PC-3 (cell line): ENCODE results near the gene ZNF74. TPM values are rescaled to one million over a fixed set of nuclear protein-coding genes. Genes with fewer than 3 reads are reported as not detected.

ENCODE experiments used
- ATAC-seq: fragments of 200-7000 bp; cut with Tn5 transposase; 2 replicates; pipeline ENCODE4 v1.9.1; 2020; ENCODE audit warnings: mild to moderate bottlenecking, moderate library complexity
- BruUV-seq: library from RNA; stranded (reverse); fragments of 400-500 nt; replicated peaks from 2 replicates; lab custom pipeline; 2021; lab: Mats Ljungman, UMichigan
- CTCF ChIA-PET: fragments of 300-600 bp; sonication (Branson Sonifier 250); formaldehyde crosslinking; loops from one replicate; lab custom pipeline; 2022; ENCODE audit warnings: antibody characterized with exemption; lab: Charles Lee
- POLR2A ChIA-PET: fragments of 300-600 bp; sonication (Branson Sonifier 250); formaldehyde crosslinking; loops from one replicate; lab custom pipeline; 2022; ENCODE audit warnings: antibody characterized with exemption; ENCODE audit not compliant: unreplicated experiment; lab: Charles Lee
- DNase-seq: peaks from one replicate; pipeline ENCODE4 v3.0.0-alpha.2; 2015
- H2AFZ ChIP-seq: fragments of 300-600 bp; sonication (generic); 2 replicates; pipeline ENCODE4 v1.6.0; 2016; ENCODE audit warnings: antibody characterized with exemption, low read length
- H3F3A ChIP-seq: fragments of 300-600 bp; sonication (generic); one replicate; pipeline ENCODE4 v1.6.0; 2017; ENCODE audit warnings: antibody characterized with exemption, low read length, control low read depth, mild to moderate bottlenecking; ENCODE audit not compliant: unreplicated experiment
- H3K27ac ChIP-seq: fragments of 300-600 bp; sonication (generic); 2 replicates; pipeline ENCODE4 v1.5.1; 2016; ENCODE audit warnings: mild to moderate bottlenecking, low read length
- H3K27me3 ChIP-seq: fragments of 300-600 bp; sonication (generic); 2 replicates; pipeline ENCODE4 v1.6.1; 2016; ENCODE audit warnings: low read length, mixed read lengths
- H3K36me3 ChIP-seq: fragments of 300-600 bp; sonication (generic); 2 replicates; pipeline ENCODE4 v1.6.1; 2016; ENCODE audit warnings: low read depth, mixed run types, low read length, mixed read lengths
- H3K4me1 ChIP-seq: fragments of 300-600 bp; sonication (generic); 2 replicates; pipeline ENCODE4 v1.5.1; 2016; ENCODE audit warnings: low read length; ENCODE audit not compliant: insufficient read depth
- H3K4me2 ChIP-seq: fragments of 300-600 bp; sonication (generic); 2 replicates; pipeline ENCODE4 v1.6.0; 2016; ENCODE audit warnings: low read length
- H3K4me3 ChIP-seq: fragments of 300-600 bp; sonication (generic); 2 replicates; pipeline ENCODE4 v1.5.1; 2016; ENCODE audit warnings: mild to moderate bottlenecking, low read length, mixed read lengths
- H3K79me2 ChIP-seq: fragments of 300-600 bp; sonication (generic); 2 replicates; pipeline ENCODE4 v1.6.1; 2017; ENCODE audit warnings: low read length, mixed read lengths
- H3K9ac ChIP-seq: fragments of 300-600 bp; sonication (generic); 2 replicates; pipeline ENCODE4 v1.6.0; 2016; ENCODE audit warnings: mild to moderate bottlenecking, low read length
- H3K9me2 ChIP-seq: fragments of 300-600 bp; sonication (generic); replicated peaks from 2 replicates; pipeline ENCODE4 v1.6.1; 2016; ENCODE audit warnings: mixed run types, low read length, mixed read lengths
- H3K9me3 ChIP-seq: fragments of 300-600 bp; sonication (generic); 2 replicates; pipeline ENCODE4 v1.6.1; 2016; ENCODE audit warnings: low read length, mixed read lengths
- H4K20me1 ChIP-seq: fragments of 300-600 bp; sonication (generic); 2 replicates; pipeline ENCODE4 v1.6.1; 2016; ENCODE audit warnings: low read length, mixed read lengths
- EZH2 ChIP-seq: fragments of 300-600 bp; sonication (generic); IDR thresholded peaks from one replicate; pipeline ENCODE4 v1.6.1; 2017; ENCODE audit warnings: antibody characterized with exemption, mild to moderate bottlenecking, low read length; ENCODE audit not compliant: unreplicated experiment
- EZH2phosphoT487 ChIP-seq: fragments of 300-600 bp; sonication (generic); IDR thresholded peaks from 2 replicates; pipeline ENCODE4 v1.6.1; 2018; ENCODE audit warnings: mild to moderate bottlenecking, antibody characterized with exemption, low read length, borderline replicate concordance
- intact Hi-C: fragments of 100-400 bp; cut with micrococcal nuclease; formaldehyde crosslinking; loops from 2 replicates; pipeline ENCODE4 v1.9.0; 2023
- total RNA-seq: library from RNA; depleted of rRNA; stranded (reverse); fragments of >200 nt; gene quantifications from 2 replicates; pipeline ENCODE4 v1.2.3, GENCODE V29; 2014
- TF ChIP-seq, protein P1 (sequence below): fragments of 300-600 bp; sonication (generic); conservative IDR thresholded peaks from 2 replicates; pipeline ENCODE4 v1.5.1; 2017; ENCODE audit warnings: antibody characterized with exemption, low read depth, mild to moderate bottlenecking, low read length

The ZNF74 gene
- total RNA-seq, 1 experiment from 2014 or later = 11.1 TPM

DNA sequence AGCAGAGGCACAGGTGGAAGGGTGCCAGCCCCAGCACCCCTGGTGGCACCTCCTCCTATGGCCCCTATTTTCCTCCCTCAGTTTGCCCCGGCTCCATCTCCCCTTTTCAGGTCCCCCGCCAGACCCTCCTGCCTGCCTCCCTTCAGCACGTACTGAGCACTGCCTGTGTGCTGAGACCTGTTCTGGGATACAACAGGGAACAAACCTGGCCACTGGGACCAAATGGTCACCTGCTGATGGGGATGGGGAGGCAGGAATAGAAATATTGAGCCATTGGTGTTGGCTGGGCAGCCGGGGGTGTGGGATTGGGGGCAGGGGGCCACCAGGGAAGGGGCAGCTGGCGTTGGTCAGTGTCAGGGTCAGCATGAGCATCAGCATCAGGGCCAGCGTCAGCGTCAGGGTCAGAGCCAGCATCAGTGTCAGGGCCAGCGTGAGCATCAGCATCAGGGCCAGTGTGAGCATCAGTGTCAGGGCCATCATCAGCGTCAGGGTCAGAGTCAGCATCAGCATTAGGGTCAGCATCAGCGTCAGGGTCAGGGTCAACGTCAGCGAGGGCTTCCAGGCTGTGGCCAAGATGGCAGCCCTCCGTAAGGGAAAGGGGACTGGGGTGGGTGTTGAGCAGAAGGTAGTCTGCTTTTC, 7.5 kb downstream of the ZNF74 start:
- Histone ChIP-seq H3K27me3 (no peaks in the 10 kb centered on the region), H3K4me3 (no peak overlapping the region), H2AFZ (no peak overlapping the region), H3K27ac (no peak overlapping the region), H3K9me3 (no peaks in the 10 kb centered on the region), H3K79me2 (peaks cover 20% of the 10 kb centered on the region; the same call in 1 of the 2 replicates), H3K36me3 (no peaks in the 10 kb centered on the region), H3K9me2 (no peaks in the 10 kb centered on the region), H3F3A (no peaks in the 10 kb centered on the region), H3K4me1 (no peaks in the 10 kb centered on the region), H4K20me1 (no peaks in the 10 kb centered on the region), H3K4me2 (no peak overlapping the region), H3K9ac (no peak overlapping the region)
- CTCF ChIA-PET = no interaction called here
- DNase-seq = no peak
- POLR2A ChIA-PET = no interaction called here
- TF ChIP-seq, protein P1, sequence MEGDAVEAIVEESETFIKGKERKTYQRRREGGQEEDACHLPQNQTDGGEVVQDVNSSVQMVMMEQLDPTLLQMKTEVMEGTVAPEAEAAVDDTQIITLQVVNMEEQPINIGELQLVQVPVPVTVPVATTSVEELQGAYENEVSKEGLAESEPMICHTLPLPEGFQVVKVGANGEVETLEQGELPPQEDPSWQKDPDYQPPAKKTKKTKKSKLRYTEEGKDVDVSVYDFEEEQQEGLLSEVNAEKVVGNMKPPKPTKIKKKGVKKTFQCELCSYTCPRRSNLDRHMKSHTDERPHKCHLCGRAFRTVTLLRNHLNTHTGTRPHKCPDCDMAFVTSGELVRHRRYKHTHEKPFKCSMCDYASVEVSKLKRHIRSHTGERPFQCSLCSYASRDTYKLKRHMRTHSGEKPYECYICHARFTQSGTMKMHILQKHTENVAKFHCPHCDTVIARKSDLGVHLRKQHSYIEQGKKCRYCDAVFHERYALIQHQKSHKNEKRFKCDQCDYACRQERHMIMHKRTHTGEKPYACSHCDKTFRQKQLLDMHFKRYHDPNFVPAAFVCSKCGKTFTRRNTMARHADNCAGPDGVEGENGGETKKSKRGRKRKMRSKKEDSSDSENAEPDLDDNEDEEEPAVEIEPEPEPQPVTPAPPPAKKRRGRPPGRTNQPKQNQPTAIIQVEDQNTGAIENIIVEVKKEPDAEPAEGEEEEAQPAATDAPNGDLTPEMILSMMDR = no peak
- TF ChIP-seq EZH2phosphoT487 = no peak
- no peak for TF ChIP-seq EZH2
- BruUV-seq = no TSS peak
- ATAC-seq = no peak
- intact Hi-C loops = no loop called here

DNA sequence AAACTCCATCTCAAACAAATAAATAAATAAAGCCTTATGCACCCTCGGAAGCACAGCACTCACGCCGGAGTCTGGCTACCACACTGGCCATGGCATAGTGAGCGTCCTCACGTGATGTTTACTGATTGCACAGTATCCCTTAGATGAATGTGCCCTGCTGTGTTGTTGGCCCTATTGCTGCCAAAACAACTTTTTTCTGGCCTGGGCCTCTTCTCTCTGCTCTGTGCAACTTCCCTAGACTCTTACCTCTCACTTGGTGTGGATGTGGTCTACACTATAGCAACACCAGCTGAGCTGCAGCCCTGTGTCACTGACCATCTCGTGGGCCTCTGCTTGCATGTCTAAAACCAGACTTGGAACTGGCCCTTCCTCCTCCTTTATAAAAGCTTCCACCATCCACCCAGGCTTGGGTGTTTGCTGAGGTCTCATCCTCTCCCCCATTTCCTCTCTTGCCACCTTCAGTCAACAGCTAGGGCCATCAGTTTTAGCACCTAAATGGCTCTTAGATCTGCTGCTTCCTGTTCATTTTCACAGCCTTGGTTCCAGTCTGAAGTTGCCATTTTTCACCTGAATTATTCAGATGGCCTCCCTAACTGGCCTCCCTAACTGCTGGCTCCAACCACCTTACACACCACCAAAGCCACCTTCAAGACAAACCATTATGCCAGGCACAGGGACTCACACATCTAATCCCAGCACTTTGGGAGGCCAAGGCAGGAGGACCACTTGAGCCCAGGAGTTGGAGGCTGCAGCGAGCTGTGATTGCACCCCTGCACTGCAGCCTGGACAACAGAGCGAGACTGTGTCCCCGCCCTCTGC, 9.2 kb downstream of the ZNF74 start:
- TF ChIP-seq EZH2phosphoT487 = no peak
- TF ChIP-seq EZH2 = no peak
- TF ChIP-seq, protein P1 = no peak
- intact Hi-C loops = no loop called here
- H2AFZ ChIP-seq = no peak overlapping the region
- no TSS peak for BruUV-seq
- no peaks in the 10 kb centered on the region for H3K4me1 ChIP-seq
- H4K20me1 ChIP-seq = no peaks in the 10 kb centered on the region
- H3K4me3 ChIP-seq = no peak overlapping the region
- peaks cover 8% of the 10 kb centered on the region; the same call in 1 of the 2 replicates for H3K79me2 ChIP-seq
- CTCF ChIA-PET = no interaction called here
- H3K27me3 ChIP-seq = no peaks in the 10 kb centered on the region
- no peaks in the 10 kb centered on the region for H3K9me2 ChIP-seq
- H3K9ac ChIP-seq = no peak overlapping the region
- ATAC-seq (no peak), DNase-seq (no peak)
- no peak overlapping the region for H3K4me2 ChIP-seq
- H3F3A ChIP-seq = no peaks in the 10 kb centered on the region
- H3K27ac ChIP-seq = no peak overlapping the region
- no peaks in the 10 kb centered on the region for H3K36me3 ChIP-seq
- no peaks in the 10 kb centered on the region for H3K9me3 ChIP-seq
- POLR2A ChIA-PET = no interaction called here

DNA sequence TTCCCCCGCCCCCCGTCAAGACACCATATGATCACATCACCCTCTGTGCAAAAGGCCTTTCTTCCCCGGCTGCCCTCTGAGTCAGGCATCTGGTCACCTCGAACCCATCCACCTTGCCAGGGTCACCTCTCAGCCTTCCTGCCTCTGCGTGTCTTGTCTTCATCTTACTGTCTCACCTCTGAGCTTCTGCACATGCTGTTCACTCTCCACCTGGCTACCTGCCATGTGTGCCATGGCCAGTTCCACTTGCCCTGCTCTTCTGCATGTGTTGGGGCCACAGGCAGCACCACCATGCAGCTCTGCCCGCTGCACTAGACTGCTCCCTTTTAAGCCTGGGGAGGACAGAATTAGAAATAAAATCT, 9.8 kb downstream of the ZNF74 start:
- Histone ChIP-seq H3K4me1 (no peaks in the 10 kb centered on the region), H3K79me2 (peaks cover 8% of the 10 kb centered on the region; the same call in 1 of the 2 replicates), H3F3A (no peaks in the 10 kb centered on the region), H3K9me3 (no peaks in the 10 kb centered on the region), H3K4me2 (no peak overlapping the region), H3K9me2 (no peaks in the 10 kb centered on the region), H3K27me3 (no peaks in the 10 kb centered on the region), H3K27ac (no peak overlapping the region), H3K36me3 (no peaks in the 10 kb centered on the region), H3K9ac (no peak overlapping the region), H2AFZ (no peak overlapping the region), H4K20me1 (no peaks in the 10 kb centered on the region), H3K4me3 (no peak overlapping the region)
- TF ChIP-seq EZH2 (no peak), EZH2phosphoT487 (no peak)
- TF ChIP-seq, protein P1 = no peak
- ATAC-seq = no peak
- ChIA-PET CTCF (no interaction called here), POLR2A (no interaction called here)
- no TSS peak for BruUV-seq
- intact Hi-C loops = no loop called here
- no peak for DNase-seq
